Measurements from ENCODE around the gene EPHA6.
A peak's percentile ranks its signal among the peaks of the same experiment; 100 is the strongest.
"Not testable (repeated sequence)": the region's sequence is repeated elsewhere in the genome, so short reads cannot be mapped to it uniquely, and the experiment has no call there.

The EPHA6 gene

GRCh38 chr3:97265237-97266005 is 451.0 kb downstream of the EPHA6 start:
- DNase-seq (ENCODE audit: low spot score), result no peak

GRCh38 chr3:97269202-97269601 is 454.8 kb downstream of the EPHA6 start:
- no peak for DNase-seq (ENCODE audit: low spot score)

- not testable (repeated sequence) for DNase-seq (ENCODE audit: low spot score)
Measured at GRCh38 chr3:97276879-97277550, 462.6 kb downstream of the EPHA6 start.

GRCh38 chr3:97277708-97278107 is 463.3 kb downstream of the EPHA6 start:
- DNase-seq (ENCODE audit: low spot score), result no peak

- peak; percentile 29 for DNase-seq (ENCODE audit: low spot score)
Measured at GRCh38 chr3:97278506-97278905, 464.1 kb downstream of the EPHA6 start.

- no peak for DNase-seq (ENCODE audit: low spot score)
Measured at GRCh38 chr3:97291901-97292300, 477.5 kb downstream of the EPHA6 start.

- no peak for DNase-seq (ENCODE audit: low spot score)
Measured at GRCh38 chr3:97293596-97294131, 479.3 kb downstream of the EPHA6 start.

- DNase-seq (ENCODE audit: low spot score), result no peak
Measured at GRCh38 chr3:97297032-97297431, 482.6 kb downstream of the EPHA6 start.

GRCh38 chr3:97301114-97301513 is 486.7 kb downstream of the EPHA6 start:
- DNase-seq (ENCODE audit: low spot score), result no peak

- DNase-seq (ENCODE audit: low spot score), result no peak
Measured at GRCh38 chr3:97306226-97306625, 491.8 kb downstream of the EPHA6 start.

- no peak for DNase-seq (ENCODE audit: low spot score)
Measured at GRCh38 chr3:97338375-97338774, 524.0 kb downstream of the EPHA6 start.

GRCh38 chr3:97340940-97341339 is 526.5 kb downstream of the EPHA6 start:
- no peak for DNase-seq (ENCODE audit: low spot score)

- DNase-seq (ENCODE audit: low spot score), result no peak
Measured at GRCh38 chr3:97347780-97348179, 533.4 kb downstream of the EPHA6 start.

GRCh38 chr3:97350971-97351370 is 536.6 kb downstream of the EPHA6 start:
- no peak for DNase-seq (ENCODE audit: low spot score)

- DNase-seq (ENCODE audit: low spot score), result no peak
Measured at GRCh38 chr3:97353176-97353575, 538.8 kb downstream of the EPHA6 start.

GRCh38 chr3:97359977-97360376 is 545.6 kb downstream of the EPHA6 start:
- DNase-seq (ENCODE audit: low spot score), result peak; percentile 13

GRCh38 chr3:97360804-97361203 is 546.4 kb downstream of the EPHA6 start:
- no peak for DNase-seq (ENCODE audit: low spot score)

GRCh38 chr3:97384583-97384982 is 570.2 kb downstream of the EPHA6 start:
- DNase-seq (ENCODE audit: low spot score), result no peak

GRCh38 chr3:97388774-97389173 is 574.4 kb downstream of the EPHA6 start:
- no peak for DNase-seq (ENCODE audit: low spot score)

- DNase-seq (ENCODE audit: low spot score), result no peak
Measured at GRCh38 chr3:97389936-97390335, 575.5 kb downstream of the EPHA6 start.

- DNase-seq (ENCODE audit: low spot score), result no peak
Measured at GRCh38 chr3:97391167-97391566, 576.8 kb downstream of the EPHA6 start.

- no peak for DNase-seq (ENCODE audit: low spot score)
Measured at GRCh38 chr3:97409612-97410011, 595.2 kb downstream of the EPHA6 start.

- no peak for DNase-seq (ENCODE audit: low spot score)
Measured at GRCh38 chr3:97421565-97421964, 607.2 kb downstream of the EPHA6 start.
